HepG2 (cell line): Measurements from ENCODE around the gene BICDL2.

ENCODE experiments used
- CHD2 ChIP-seq: IDR thresholded peaks from 2 replicates; pipeline ENCODE4 v1.6.1; 2011; ENCODE audit warnings: low read depth, low read length, improper control_type of control experiment
- ELF1 ChIP-seq: sonication (generic); formaldehyde crosslinking; IDR thresholded peaks from 2 replicates; pipeline ENCODE4 v1.4.0; 2020; ENCODE audit warnings: missing genetic modification reagents
- ERF ChIP-seq: IDR thresholded peaks from 2 replicates; pipeline ENCODE4 v1.6.1; 2018; ENCODE audit warnings: missing biosample characterization, missing genetic modification reagents
- KAT7 ChIP-seq: IDR thresholded peaks from 2 replicates; pipeline ENCODE4 v1.6.1; 2018; ENCODE audit warnings: borderline replicate concordance, missing compliant biosample characterization
- TMF1 ChIP-seq: sonication (generic); formaldehyde crosslinking; IDR thresholded peaks from 2 replicates; pipeline ENCODE4 v1.8.1; 2022; ENCODE audit warnings: low read depth, missing genetic modification reagents
- ZFX ChIP-seq: sonication (generic); formaldehyde crosslinking; IDR thresholded peaks from 2 replicates; pipeline ENCODE4 v1.4.0; 2020; ENCODE audit warnings: mild to moderate bottlenecking, low read depth, missing genetic modification reagents, moderate library complexity
- TF ChIP-seq, protein P1 (sequence below): sonication (generic); formaldehyde crosslinking; IDR thresholded peaks from 2 replicates; pipeline ENCODE4 v1.5.0; 2020; ENCODE audit warnings: mild to moderate bottlenecking, missing genetic modification reagents, moderate library complexity
- TF ChIP-seq, protein P2 (sequence below): sonication (generic); formaldehyde crosslinking; IDR thresholded peaks from 2 replicates; pipeline ENCODE4 v1.5.0; 2020; ENCODE audit warnings: missing genetic modification reagents

DNA sequence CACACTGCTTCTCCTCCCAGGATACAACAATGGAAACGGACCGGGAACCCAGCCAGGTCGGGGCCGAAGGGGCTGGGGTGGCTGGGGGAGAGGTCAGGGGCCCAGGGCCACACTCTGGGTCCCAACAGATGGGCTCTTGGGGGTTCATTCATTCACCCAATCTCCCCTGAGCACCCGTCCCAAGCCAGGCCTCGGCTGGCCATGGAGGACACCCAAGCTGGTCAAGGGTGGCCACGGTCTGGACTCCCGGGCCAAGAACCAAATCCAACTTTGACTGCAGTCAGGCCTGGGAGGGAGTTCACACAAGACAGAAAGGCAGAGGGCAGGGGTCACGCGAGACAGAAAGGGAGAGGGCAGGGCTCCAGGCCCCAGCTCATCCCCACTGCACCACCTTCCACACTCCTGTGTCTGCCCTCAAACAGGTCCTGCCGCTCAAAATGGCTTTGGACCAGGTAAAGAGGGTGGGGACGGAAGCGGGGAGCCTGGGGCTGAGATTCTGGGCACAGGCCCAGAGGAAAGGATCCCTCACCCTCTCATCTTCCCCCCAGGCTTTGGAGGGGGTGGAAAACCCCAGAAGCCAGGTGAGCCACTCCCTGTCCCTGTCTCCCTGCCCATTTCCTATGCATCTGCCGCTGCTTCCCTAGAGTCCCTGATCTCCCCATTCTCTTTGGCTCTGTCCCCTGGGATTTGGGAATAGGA is 44.2 kb downstream of the BICDL2 start:
- no peak for TF ChIP-seq ELF1 (CRISPR knock-in tag)
- TF ChIP-seq ZFX, result no peak
- TF ChIP-seq, protein P1, sequence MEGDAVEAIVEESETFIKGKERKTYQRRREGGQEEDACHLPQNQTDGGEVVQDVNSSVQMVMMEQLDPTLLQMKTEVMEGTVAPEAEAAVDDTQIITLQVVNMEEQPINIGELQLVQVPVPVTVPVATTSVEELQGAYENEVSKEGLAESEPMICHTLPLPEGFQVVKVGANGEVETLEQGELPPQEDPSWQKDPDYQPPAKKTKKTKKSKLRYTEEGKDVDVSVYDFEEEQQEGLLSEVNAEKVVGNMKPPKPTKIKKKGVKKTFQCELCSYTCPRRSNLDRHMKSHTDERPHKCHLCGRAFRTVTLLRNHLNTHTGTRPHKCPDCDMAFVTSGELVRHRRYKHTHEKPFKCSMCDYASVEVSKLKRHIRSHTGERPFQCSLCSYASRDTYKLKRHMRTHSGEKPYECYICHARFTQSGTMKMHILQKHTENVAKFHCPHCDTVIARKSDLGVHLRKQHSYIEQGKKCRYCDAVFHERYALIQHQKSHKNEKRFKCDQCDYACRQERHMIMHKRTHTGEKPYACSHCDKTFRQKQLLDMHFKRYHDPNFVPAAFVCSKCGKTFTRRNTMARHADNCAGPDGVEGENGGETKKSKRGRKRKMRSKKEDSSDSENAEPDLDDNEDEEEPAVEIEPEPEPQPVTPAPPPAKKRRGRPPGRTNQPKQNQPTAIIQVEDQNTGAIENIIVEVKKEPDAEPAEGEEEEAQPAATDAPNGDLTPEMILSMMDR, result no peak
- TF ChIP-seq ERF (CRISPR knock-in tag), result no peak
- TF ChIP-seq, protein P2, sequence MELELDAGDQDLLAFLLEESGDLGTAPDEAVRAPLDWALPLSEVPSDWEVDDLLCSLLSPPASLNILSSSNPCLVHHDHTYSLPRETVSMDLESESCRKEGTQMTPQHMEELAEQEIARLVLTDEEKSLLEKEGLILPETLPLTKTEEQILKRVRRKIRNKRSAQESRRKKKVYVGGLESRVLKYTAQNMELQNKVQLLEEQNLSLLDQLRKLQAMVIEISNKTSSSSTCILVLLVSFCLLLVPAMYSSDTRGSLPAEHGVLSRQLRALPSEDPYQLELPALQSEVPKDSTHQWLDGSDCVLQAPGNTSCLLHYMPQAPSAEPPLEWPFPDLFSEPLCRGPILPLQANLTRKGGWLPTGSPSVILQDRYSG (CRISPR knock-in tag), result no peak
- TF ChIP-seq KAT7 (CRISPR knock-in tag), result no peak
- no peak for TF ChIP-seq TMF1
- no peak for TF ChIP-seq CHD2
